GM23338 (cell line): ENCODE results near the gene TMCO4.

Experiments used
- EZH2 ChIP-seq: fragments of 200-600 bp; sonication (generic); IDR thresholded peaks from one replicate; pipeline ENCODE4 v1.8.0; 2017; ENCODE audit warnings: antibody characterized with exemption, mild to moderate bottlenecking, low read depth; ENCODE audit not compliant: unreplicated experiment
- POLR2AphosphoS5 ChIP-seq: IDR thresholded peaks from 2 replicates; pipeline ENCODE4 v1.6.1; 2016; ENCODE audit warnings: antibody characterized with exemption, low read depth
- REST ChIP-seq: IDR thresholded peaks from one replicate; pipeline ENCODE4 v1.6.1; 2018; ENCODE audit warnings: antibody characterized with exemption; ENCODE audit not compliant: unreplicated experiment
- STAT1 ChIP-seq: IDR thresholded peaks from one replicate; pipeline ENCODE4 v1.6.1; 2016; ENCODE audit warnings: antibody characterized with exemption; ENCODE audit not compliant: unreplicated experiment
- TF ChIP-seq, protein P1 (sequence below), 2 experiments: fragments of 200-600 bp in 1 of 2; sonication (generic) in 1 of 2; conservative IDR thresholded peaks; 2 replicates each; pipeline versions ENCODE4 v1.5.1 to v1.6.1; 2016 to 2017; ENCODE audit warnings: antibody characterized with exemption in 2 of 2, low read depth in 2 of 2, mild to moderate bottlenecking in 2 of 2, moderate library complexity in 1 of 2

GRCh38 chr1:19818324-19818723 is 18.6 kb upstream of the TMCO4 start:
- TF ChIP-seq, protein P1, sequence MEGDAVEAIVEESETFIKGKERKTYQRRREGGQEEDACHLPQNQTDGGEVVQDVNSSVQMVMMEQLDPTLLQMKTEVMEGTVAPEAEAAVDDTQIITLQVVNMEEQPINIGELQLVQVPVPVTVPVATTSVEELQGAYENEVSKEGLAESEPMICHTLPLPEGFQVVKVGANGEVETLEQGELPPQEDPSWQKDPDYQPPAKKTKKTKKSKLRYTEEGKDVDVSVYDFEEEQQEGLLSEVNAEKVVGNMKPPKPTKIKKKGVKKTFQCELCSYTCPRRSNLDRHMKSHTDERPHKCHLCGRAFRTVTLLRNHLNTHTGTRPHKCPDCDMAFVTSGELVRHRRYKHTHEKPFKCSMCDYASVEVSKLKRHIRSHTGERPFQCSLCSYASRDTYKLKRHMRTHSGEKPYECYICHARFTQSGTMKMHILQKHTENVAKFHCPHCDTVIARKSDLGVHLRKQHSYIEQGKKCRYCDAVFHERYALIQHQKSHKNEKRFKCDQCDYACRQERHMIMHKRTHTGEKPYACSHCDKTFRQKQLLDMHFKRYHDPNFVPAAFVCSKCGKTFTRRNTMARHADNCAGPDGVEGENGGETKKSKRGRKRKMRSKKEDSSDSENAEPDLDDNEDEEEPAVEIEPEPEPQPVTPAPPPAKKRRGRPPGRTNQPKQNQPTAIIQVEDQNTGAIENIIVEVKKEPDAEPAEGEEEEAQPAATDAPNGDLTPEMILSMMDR (conservative IDR thresholded peaks at IDR 0.05; ENCODE audit: low read depth in 2 of 2): no peak
- TF ChIP-seq POLR2AphosphoS5: no peak
- no peak for TF ChIP-seq STAT1
- no peak for TF ChIP-seq REST
- TF ChIP-seq EZH2: no peak
